Small intestine (tissue), 7 donors: ENCODE measurements around the gene KLHL29. TPM values are rescaled to one million over a fixed set of nuclear protein-coding genes. Genes with fewer than 3 reads are reported as not detected.
"Not testable (repeated sequence)": the region's sequence is repeated elsewhere in the genome, so short reads cannot be mapped to it uniquely, and the experiment has no call there.

ENCODE experiments used
- DNase-seq, 2 donors: peaks; one replicate each; pipeline versions ENCODE4 v3.0.0 to v3.0.0-alpha.2; 2013
- FAIRE-seq: peaks from 2 replicates; lab custom pipeline; 2012; peaks lifted over from hg19 to GRCh38; lab: Jason Lieb, UNC
- H3K27ac ChIP-seq, 3 donors: one replicate each; pipeline ENCODE4 v1.5.1; 2013; ENCODE audit warnings: low read length in 2 of 3, mild to moderate bottlenecking in 2 of 3, control low read depth in 1 of 3, inconsistent platforms in 1 of 3, low read depth in 1 of 3, moderate library complexity in 1 of 3
- H3K27me3 ChIP-seq, 3 donors: one replicate each; pipeline ENCODE4 v1.6.1; 2013; ENCODE audit warnings: low read length in 3 of 3, inconsistent platforms in 1 of 3; ENCODE audit not compliant: control insufficient read depth in 3 of 3, insufficient read depth in 3 of 3
- H3K36me3 ChIP-seq, 3 donors: one replicate each; pipeline ENCODE4 v1.6.1; 2013; ENCODE audit warnings: low read length in 3 of 3, inconsistent platforms in 1 of 3, low read depth in 1 of 3, mild to moderate bottlenecking in 1 of 3, moderate library complexity in 1 of 3; ENCODE audit not compliant: control insufficient read depth in 3 of 3, insufficient read depth in 2 of 3
- H3K4me1 ChIP-seq, 3 donors: one replicate each; pipeline ENCODE4 v1.6.1; 2013; ENCODE audit warnings: low read length in 2 of 3, inconsistent platforms in 1 of 3, low read depth in 1 of 3, mild to moderate bottlenecking in 1 of 3, moderate library complexity in 1 of 3; ENCODE audit not compliant: control insufficient read depth in 3 of 3, insufficient read depth in 2 of 3
- H3K4me3 ChIP-seq, 3 donors: one replicate each; pipeline ENCODE4 v1.5.1; 2013; ENCODE audit warnings: low read length in 3 of 3, control low read depth in 1 of 3, inconsistent platforms in 1 of 3, low read depth in 1 of 3, mild to moderate bottlenecking in 1 of 3, moderate library complexity in 1 of 3
- H3K9me3 ChIP-seq, 2 donors: one replicate each; pipeline ENCODE4 v1.6.1; 2013; ENCODE audit warnings: low read depth in 1 of 2, low read length in 1 of 2; ENCODE audit not compliant: control insufficient read depth in 2 of 2, insufficient read depth in 1 of 2
- WGBS, 3 donors: extraction: QIAGEN DNeasy Blood & Tissue Kit; methylation state at CpG; one replicate each; pipeline ENCODE4 v1.1.7; 2013; 5-methylcytosine and 5-hydroxymethylcytosine counted together
- polyA plus RNA-seq, 4 donors: library from polyadenylated mRNA; stranded (reverse) in 3 of 4; unstranded in 1 of 4; fragments of 200-250 nt in 3 of 4; fragments of 120-200 nt in 1 of 4; gene quantifications; one replicate each; pipeline versions ENCODE4 v1.2.1 to v1.2.3, GENCODE V29; 2013
- donor health status: healthy with polysubstance abuse.
- donor health status: control.
- donor health status: control.
- donor health status: Bipolar disorder and iron deficiency.
- donor health status: healthy.

KLHL29 gene
- polyA plus RNA-seq, 4 donors: 0.22 to 2.7 (median 1.4) TPM

DNA sequence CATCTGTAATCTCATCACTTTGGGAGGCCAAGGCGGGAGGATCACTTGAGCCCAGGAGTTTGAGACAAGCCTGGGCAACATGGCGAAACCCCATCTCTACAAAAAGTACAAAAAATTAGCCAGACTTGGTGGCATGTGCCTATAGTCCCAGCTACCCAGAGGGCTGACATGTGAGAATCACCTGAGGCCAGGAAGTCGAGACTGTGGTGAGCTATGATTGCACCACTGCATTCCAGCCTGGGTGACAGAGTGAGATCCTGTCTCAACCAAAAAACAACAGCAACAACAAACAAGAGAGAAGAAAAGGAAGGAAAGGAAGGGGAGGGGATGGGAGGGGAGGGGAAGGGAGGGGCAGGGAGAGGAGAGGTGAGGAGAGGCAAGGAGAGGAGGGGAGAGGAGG, 338.1 kb downstream of the KLHL29 start:
- not testable (repeated sequence) for H3K27ac ChIP-seq, FAIRE-seq, H3K4me3 ChIP-seq, H3K4me1 ChIP-seq, DNase-seq, H3K27me3 ChIP-seq
- WGBS, 3 donors: 95 to 99% (median 98%) methylated on average over 3 of the region's 3 CpGs
- Histone ChIP-seq H3K9me3 (peaks cover 0 to 20% of the 10 kb centered on the region in 2 donors), H3K36me3 (peaks cover 0 to 20% (median 3%) of the 10 kb centered on the region in 3 donors)

DNA sequence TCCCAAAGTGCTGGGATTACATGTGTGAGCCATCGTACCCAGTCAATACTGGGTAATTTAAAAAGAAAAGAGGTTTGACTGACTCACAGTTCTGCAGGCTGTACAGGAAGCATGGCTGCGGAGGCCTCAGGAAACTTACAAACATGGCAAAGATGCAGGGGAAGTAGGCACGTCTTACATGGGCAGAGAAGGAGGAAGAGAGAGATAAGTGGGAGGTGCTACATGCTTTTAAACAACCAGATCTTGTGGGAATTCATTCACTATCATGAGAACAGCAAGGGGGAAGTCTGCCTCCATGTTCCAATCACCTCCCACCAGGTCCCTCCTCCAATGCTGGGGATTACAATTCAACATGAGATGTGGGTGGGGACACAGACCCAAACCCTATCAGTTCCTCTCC, 349.4 kb downstream of the KLHL29 start:
- no peak for FAIRE-seq
- no peak overlapping the region for H3K4me3 ChIP-seq
- peaks cover 0 to 3% (median 1%) of the 10 kb centered on the region in 3 donors for H3K36me3 ChIP-seq
- H3K27ac ChIP-seq: no peak overlapping the region
- H3K4me1 ChIP-seq: no peaks in the 10 kb centered on the region
- no peak for DNase-seq
- H3K9me3 ChIP-seq: peaks cover 0 to 11% of the 10 kb centered on the region in 2 donors
- no peaks in the 10 kb centered on the region for H3K27me3 ChIP-seq
- 83 to 95% (median 86%) methylated on average over 3 of the region's 3 CpGs for WGBS, 3 donors

DNA sequence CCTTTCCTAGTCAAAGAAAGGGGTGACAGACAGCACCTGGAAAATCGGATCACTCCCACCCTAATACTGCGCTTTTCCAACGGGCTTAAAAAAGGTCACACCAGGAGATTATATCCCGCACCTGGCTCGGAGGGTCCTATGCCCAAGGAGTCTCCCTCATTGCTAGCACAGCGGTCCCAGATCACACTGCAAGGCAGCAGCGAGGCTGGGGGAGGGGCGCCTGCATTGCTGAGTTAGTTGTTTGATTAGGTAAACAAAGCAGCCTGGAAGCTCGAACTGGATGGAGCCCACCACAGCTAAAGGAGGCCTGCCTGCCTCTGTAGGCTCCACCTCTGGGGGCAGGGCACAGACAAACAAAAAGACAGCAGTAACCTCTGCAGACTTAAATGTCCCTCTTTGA, 351.8 kb downstream of the KLHL29 start:
- H3K27me3 ChIP-seq, FAIRE-seq, H3K36me3 ChIP-seq, H3K4me1 ChIP-seq, H3K27ac ChIP-seq, DNase-seq, H3K4me3 ChIP-seq: not testable (repeated sequence)
- H3K9me3 ChIP-seq: peaks cover 0 to 11% of the 10 kb centered on the region in 2 donors
- 95 to 97% (median 96%) methylated on average over 9 of the region's 9 CpGs for WGBS, 3 donors

DNA sequence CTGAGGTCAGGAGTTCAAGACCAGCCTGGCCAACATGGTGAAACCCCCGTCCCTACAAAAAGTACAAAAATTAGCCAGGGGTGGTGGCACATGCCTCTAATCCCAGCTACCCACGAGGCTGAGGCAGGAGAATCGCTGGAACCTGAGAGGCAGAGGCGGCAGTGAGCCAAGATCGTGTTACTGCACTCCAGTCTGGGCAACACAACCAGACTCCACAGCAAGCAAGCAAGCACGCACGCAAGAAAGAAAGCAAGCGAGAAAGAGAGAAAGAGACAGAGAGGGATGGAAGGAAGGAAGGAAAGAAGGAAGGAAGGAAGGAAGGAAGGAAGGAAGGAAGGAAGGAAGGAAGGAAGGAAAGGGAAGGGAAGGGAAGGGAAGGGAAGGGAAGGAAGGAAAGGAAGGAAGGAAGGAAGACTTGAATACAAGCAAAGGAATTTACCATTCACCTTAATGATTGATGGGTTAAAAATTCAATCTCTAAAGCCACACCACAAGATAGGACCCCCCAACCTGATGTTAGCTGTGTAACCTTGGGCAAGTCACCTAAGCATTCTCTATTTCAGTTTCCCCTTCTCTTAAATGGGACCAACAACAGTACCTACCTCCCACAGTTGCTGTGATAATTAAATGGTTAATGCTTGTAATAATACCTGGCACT, 360.2 kb downstream of the KLHL29 start:
- FAIRE-seq (no peak), DNase-seq (no peak)
- WGBS, 3 donors: 90 to 93% (median 91%) methylated on average over 8 of the region's 8 CpGs
- Histone ChIP-seq H3K27ac (no peak overlapping the region), H3K9me3 (no peaks in the 10 kb centered on the region), H3K4me3 (no peak overlapping the region), H3K36me3 (no peaks in the 10 kb centered on the region), H3K27me3 (no peaks in the 10 kb centered on the region), H3K4me1 (no peaks in the 10 kb centered on the region)

DNA sequence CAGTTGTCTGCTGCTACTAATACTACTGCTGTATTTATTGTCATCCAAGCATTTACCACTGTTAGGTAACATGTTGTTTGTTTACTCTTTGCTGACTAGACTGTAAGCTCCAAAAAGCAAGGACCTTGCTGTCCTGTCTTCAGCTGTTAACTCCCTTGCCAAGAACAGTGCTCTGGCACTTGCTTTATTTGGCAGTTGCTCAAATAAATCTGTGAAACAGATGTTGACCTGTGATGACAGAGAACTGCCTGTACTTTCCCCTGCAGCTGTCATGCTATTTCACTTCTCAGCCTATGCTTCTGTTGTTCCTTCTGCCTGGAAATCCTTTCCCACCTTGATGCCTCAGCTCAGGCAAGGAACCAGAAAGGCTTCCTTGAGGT, 360.7 kb downstream of the KLHL29 start:
- no peaks in the 10 kb centered on the region for H3K27me3 ChIP-seq
- no peaks in the 10 kb centered on the region for H3K36me3 ChIP-seq
- H3K27ac ChIP-seq: no peak overlapping the region
- peak; percentile 5 to 10 for DNase-seq
- no peak for FAIRE-seq
- no peak overlapping the region for H3K4me3 ChIP-seq
- H3K4me1 ChIP-seq: no peaks in the 10 kb centered on the region
- no peaks in the 10 kb centered on the region for H3K9me3 ChIP-seq

DNA sequence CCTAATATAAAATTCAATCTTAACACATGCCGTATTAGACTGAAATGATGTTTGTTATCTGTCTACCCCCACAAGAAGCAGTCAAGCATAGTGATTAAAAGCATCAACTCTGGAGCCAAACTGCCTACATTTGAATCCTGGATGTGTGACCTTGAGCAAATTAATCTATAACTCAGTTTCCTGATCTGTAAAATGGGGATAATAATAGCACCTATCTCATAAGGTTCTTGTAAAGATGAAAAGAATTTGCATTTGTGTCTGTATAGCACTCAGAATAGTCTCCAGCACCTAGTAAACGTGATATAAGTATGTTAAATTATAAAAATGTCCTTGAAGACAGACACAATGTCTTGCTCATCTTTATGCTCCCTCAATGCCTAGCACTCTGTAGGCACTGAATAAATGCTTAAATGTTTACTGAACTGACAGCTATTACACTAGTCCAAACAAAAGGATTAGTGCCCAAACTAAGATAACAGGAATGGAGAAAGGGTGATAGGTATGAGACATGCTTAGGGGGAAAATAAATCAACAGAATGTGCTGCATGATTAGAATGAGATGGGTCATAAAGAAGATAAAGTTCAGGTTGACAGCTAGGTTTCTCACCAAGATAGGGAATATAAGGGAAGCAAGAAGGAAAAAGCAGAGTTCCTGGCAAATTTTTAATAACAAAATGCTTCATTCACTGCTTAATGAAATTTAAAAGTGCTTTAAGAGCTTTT, 361.3 kb downstream of the KLHL29 start:
- WGBS, 3 donors: 67 to 92% (median 91%) methylated on average over 2 of the region's 2 CpGs
- no peak for DNase-seq
- Histone ChIP-seq H3K9me3 (no peaks in the 10 kb centered on the region), H3K27me3 (no peaks in the 10 kb centered on the region), H3K36me3 (peaks cover 0 to 1% (median 0%) of the 10 kb centered on the region in 3 donors), H3K4me1 (no peaks in the 10 kb centered on the region), H3K27ac (no peak overlapping the region), H3K4me3 (no peak overlapping the region)
- no peak for FAIRE-seq

DNA sequence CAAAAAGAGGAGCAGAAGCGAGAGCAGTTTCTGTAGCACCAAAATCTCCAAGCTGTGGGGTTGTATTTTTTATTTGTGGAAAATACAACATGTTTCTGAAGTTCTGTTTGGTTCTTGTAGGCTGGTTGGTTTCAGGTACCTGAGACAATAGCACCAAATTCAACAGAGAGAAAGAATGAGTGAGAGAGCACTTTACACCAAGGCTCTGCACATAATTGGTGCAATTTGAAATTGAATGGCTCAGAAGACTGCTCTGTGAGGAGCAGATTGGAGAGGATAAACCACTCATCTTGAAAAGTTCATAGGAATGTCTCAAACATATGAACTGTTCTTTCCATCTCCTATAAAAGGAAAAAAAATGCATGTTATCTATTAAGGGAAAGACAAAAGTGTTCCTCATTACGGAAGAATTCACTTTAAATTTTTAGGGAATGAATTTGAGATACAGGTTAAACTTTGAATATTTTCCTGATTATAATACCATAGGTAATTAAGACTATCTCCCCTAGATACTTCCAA, 366.8 kb downstream of the KLHL29 start:
- peaks cover 0 to 8% (median 2%) of the 10 kb centered on the region in 3 donors for H3K36me3 ChIP-seq
- H3K27me3 ChIP-seq: no peaks in the 10 kb centered on the region
- DNase-seq (no peak), FAIRE-seq (no peak)
- no peak overlapping the region for H3K27ac ChIP-seq
- no peaks in the 10 kb centered on the region for H3K9me3 ChIP-seq
- WGBS, 3 donors: 97 to 99% (median 97%) methylated on average over 2 of the region's 2 CpGs
- no peak overlapping the region for H3K4me3 ChIP-seq
- H3K4me1 ChIP-seq: no peaks in the 10 kb centered on the region

DNA sequence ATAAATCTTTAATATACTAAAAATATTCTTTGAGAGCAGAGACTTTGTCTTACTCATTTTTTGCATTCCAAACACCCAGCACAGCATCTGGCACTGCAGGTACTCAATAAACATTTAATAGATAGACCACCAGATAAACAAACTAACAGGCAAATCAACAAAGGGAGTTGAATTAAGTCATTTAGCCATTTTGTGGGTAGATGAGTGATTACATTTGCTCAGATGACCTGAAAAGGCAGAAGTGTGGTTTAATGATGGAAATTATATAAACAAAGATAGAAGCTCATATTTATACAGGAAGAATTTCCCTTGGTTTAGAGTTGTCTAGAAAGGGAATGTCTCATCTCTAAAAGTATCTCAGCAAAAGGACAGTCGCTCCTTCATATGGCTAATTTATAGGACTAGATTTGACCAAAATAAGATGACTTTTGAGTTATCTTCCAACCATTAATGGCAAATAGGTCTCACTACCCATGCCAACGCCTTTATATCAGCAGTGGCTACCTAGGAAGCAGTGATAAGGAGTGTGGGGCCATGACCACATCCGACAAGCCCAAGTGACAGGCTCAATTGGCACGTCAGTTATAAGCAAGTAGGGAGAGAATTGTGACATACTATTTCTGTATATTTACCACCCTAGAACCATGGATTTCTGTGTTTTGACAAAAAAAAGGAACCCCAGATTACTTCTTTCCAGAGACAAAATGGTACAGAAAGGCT, 368.5 kb downstream of the KLHL29 start:
- peaks cover 0 to 8% (median 2%) of the 10 kb centered on the region in 3 donors for H3K36me3 ChIP-seq
- H3K9me3 ChIP-seq: no peaks in the 10 kb centered on the region
- H3K27ac ChIP-seq: no peak overlapping the region
- DNase-seq: no peak
- FAIRE-seq: no peak
- WGBS, 3 donors: 87 to 89% (median 89%) methylated on average over 4 of the region's 4 CpGs
- no peaks in the 10 kb centered on the region for H3K27me3 ChIP-seq
- H3K4me3 ChIP-seq: no peak overlapping the region
- H3K4me1 ChIP-seq: no peaks in the 10 kb centered on the region
